H1 (cell line): Measurements from ENCODE around the gene SLX9. TPM values are rescaled to one million over a fixed set of nuclear protein-coding genes. Genes with fewer than 3 reads are reported as not detected.

Source experiments
- CTCF ChIA-PET: fragments of 300-600 bp; sonication (Branson Sonifier 250); formaldehyde crosslinking; loops from one replicate; lab custom pipeline; 2021; ENCODE audit not compliant: partially characterized antibody; lab: Charles Lee
- POLR2A ChIA-PET: fragments of 300-600 bp; sonication (Branson Sonifier 250); formaldehyde crosslinking; loops from one replicate; lab custom pipeline; 2021; ENCODE audit warnings: inconsistent platforms; ENCODE audit not compliant: partially characterized antibody; lab: Charles Lee
- DNase-seq, 2 experiments: peaks; one replicate each; pipeline versions ENCODE4 v3.0.0 to v3.0.0-alpha.2; 2010 to 2022; ENCODE audit warnings: low spot score in 2 of 2, low read depth in 1 of 2, mixed read lengths in 1 of 2
- FAIRE-seq: peaks from 2 replicates; lab custom pipeline; 2011; peaks lifted over from hg19 to GRCh38; lab: Jason Lieb, UNC
- H2AFZ ChIP-seq: 2 replicates; pipeline ENCODE4 v1.8.1; 2012; ENCODE audit warnings: low read length, inconsistent platforms
- H2AK5ac ChIP-seq: 2 replicates; pipeline ENCODE4 v1.6.1; 2013; ENCODE audit warnings: low read depth, low read length
- H2BK120ac ChIP-seq: replicated peaks from 2 replicates; pipeline ENCODE3; 2013; ENCODE audit warnings: low read depth, low read length, inconsistent platforms
- H2BK12ac ChIP-seq: 2 replicates; pipeline ENCODE4 v1.6.1; 2013; ENCODE audit warnings: low read depth, low read length
- H2BK15ac ChIP-seq: 2 replicates; pipeline ENCODE4 v1.6.1; 2013; ENCODE audit warnings: low read length
- H2BK20ac ChIP-seq: 2 replicates; pipeline ENCODE4 v1.6.1; 2013; ENCODE audit warnings: low read length
- H2BK5ac ChIP-seq: 2 replicates; pipeline ENCODE4 v1.6.1; 2013; ENCODE audit warnings: low read depth, low read length
- H3K14ac ChIP-seq: 2 replicates; pipeline ENCODE4 v1.6.1; 2013; ENCODE audit warnings: inconsistent platforms; ENCODE audit not compliant: insufficient read length
- H3K18ac ChIP-seq: 2 replicates; pipeline ENCODE4 v1.6.1; 2013; ENCODE audit warnings: low read length; ENCODE audit errors: extremely low read depth
- H3K23ac ChIP-seq: 2 replicates; pipeline ENCODE4 v1.6.1; 2013; ENCODE audit warnings: inconsistent platforms; ENCODE audit not compliant: insufficient read length
- H3K23me2 ChIP-seq: 2 replicates; pipeline ENCODE4 v1.6.1; 2013; ENCODE audit warnings: low read depth, low read length
- H3K27ac ChIP-seq: 2 replicates; pipeline ENCODE4 v1.6.1; 2011; ENCODE audit warnings: low read depth, low read length, inconsistent platforms
- H3K27me3 ChIP-seq, 4 experiments: replicated peaks in 1 of 4; 1 replicate in 1 of 4; 2 replicates in 3 of 4; pipeline versions ENCODE4 v1.6.1 to v1.8.1; 2011 to 2013; ENCODE audit warnings: low read length in 3 of 4, mild to moderate bottlenecking in 3 of 4, inconsistent platforms in 2 of 4, mixed read lengths in 2 of 4, moderate library complexity in 1 of 4; ENCODE audit not compliant: control insufficient read depth in 3 of 4, insufficient read depth in 3 of 4; ENCODE audit errors: extremely low read depth in 1 of 4
- H3K36me3 ChIP-seq, 4 experiments: 2 replicates each; pipeline versions ENCODE4 v1.6.1 to v1.8.1; 2011 to 2013; ENCODE audit warnings: mild to moderate bottlenecking in 4 of 4, low read length in 3 of 4, moderate library complexity in 2 of 4, control low read depth in 1 of 4, inconsistent platforms in 1 of 4; ENCODE audit not compliant: insufficient read depth in 4 of 4, control insufficient read depth in 2 of 4
- H3K4ac ChIP-seq: replicated peaks from 2 replicates; pipeline ENCODE3; 2013; ENCODE audit warnings: low read length, low read depth, mixed read lengths, inconsistent platforms; ENCODE audit not compliant: insufficient read length
- H3K4me1 ChIP-seq, 4 experiments: replicated peaks in 1 of 4; 1 replicate in 1 of 4; 2 replicates in 3 of 4; pipeline versions ENCODE4 v1.6.1 to v1.8.1; 2011 to 2013; ENCODE audit warnings: low read length in 3 of 4, inconsistent platforms in 2 of 4, mixed read lengths in 1 of 4; ENCODE audit not compliant: insufficient read depth in 4 of 4, control insufficient read depth in 3 of 4
- H3K4me2 ChIP-seq, 2 experiments: 2 replicates each; pipeline versions ENCODE4 v1.6.1 to v1.8.1; 2011 to 2013; ENCODE audit warnings: low read depth in 2 of 2, low read length in 2 of 2, control low read depth in 1 of 2, inconsistent platforms in 1 of 2, mild to moderate bottlenecking in 1 of 2; ENCODE audit not compliant: insufficient read depth in 1 of 2
- H3K4me3 ChIP-seq, 4 experiments: fragments of 200-600, 300-600 bp in 1 of 4; sonication (generic), shearing (Covaris generic), sonication (Bioruptor Twin) in 1 of 4; 2 replicates each; pipeline versions ENCODE4 v1.5.1 to v1.8.1; 2011 to 2016; ENCODE audit warnings: low read length in 4 of 4, low read depth in 3 of 4, control low read depth in 2 of 4, inconsistent platforms in 2 of 4, mild to moderate bottlenecking in 2 of 4, mixed read lengths in 1 of 4, moderate library complexity in 1 of 4; ENCODE audit not compliant: insufficient read depth in 2 of 4; ENCODE audit errors: extremely low read depth in 1 of 4
- H3K56ac ChIP-seq: replicated peaks from 2 replicates; pipeline ENCODE3; 2013; ENCODE audit warnings: low read depth, mild to moderate bottlenecking, mixed read lengths, low read length, inconsistent platforms; ENCODE audit not compliant: insufficient read length
- H3K79me1 ChIP-seq: 2 replicates; pipeline ENCODE4 v1.6.1; 2013; ENCODE audit warnings: low read depth, low read length, control low read depth
- H3K79me2 ChIP-seq, 2 experiments: 2 replicates each; pipeline versions ENCODE4 v1.6.1 to v1.8.1; 2012 to 2013; ENCODE audit warnings: low read length in 2 of 2, mild to moderate bottlenecking in 2 of 2, inconsistent platforms in 1 of 2; ENCODE audit not compliant: insufficient read depth in 2 of 2, control insufficient read depth in 1 of 2
- H3K9ac ChIP-seq, 4 experiments: replicated peaks in 1 of 4; 1 replicate in 1 of 4; 2 replicates in 3 of 4; pipeline versions ENCODE4 v1.6.1 to v1.8.1; 2011 to 2013; ENCODE audit warnings: low read depth in 3 of 4, low read length in 3 of 4, control low read depth in 2 of 4, mild to moderate bottlenecking in 2 of 4, moderate library complexity in 2 of 4, inconsistent platforms in 1 of 4; ENCODE audit errors: extremely low read depth in 1 of 4
- H3K9me3 ChIP-seq, 2 experiments: 2 replicates each; pipeline versions ENCODE4 v1.6.1 to v1.8.1; 2012 to 2013; ENCODE audit warnings: mild to moderate bottlenecking in 2 of 2, moderate library complexity in 2 of 2, control low read depth in 1 of 2, inconsistent platforms in 1 of 2, low read depth in 1 of 2, low read length in 1 of 2, mixed read lengths in 1 of 2; ENCODE audit not compliant: insufficient read depth in 2 of 2
- H4K20me1 ChIP-seq, 2 experiments: replicated peaks in 1 of 2; 2 replicates each; pipeline versions ENCODE3 to v1.8.1; 2011 to 2013; ENCODE audit warnings: inconsistent platforms in 2 of 2, low read length in 2 of 2, mild to moderate bottlenecking in 1 of 2; ENCODE audit not compliant: insufficient read depth in 2 of 2, control insufficient read depth in 1 of 2
- H4K5ac ChIP-seq: 2 replicates; pipeline ENCODE4 v1.6.1; 2013; ENCODE audit warnings: low read length, low read depth, mixed read lengths, inconsistent platforms; ENCODE audit not compliant: insufficient read length
- H4K8ac ChIP-seq: 2 replicates; pipeline ENCODE4 v1.8.0; 2013; ENCODE audit warnings: mild to moderate bottlenecking, moderate library complexity, low read length, inconsistent platforms; ENCODE audit not compliant: insufficient read depth; ENCODE audit errors: extremely low read depth
- H4K91ac ChIP-seq: replicated peaks from 2 replicates; pipeline ENCODE3; 2013; ENCODE audit warnings: low read length, mixed read lengths, inconsistent platforms; ENCODE audit not compliant: insufficient read length
- BACH1 ChIP-seq: IDR thresholded peaks from 2 replicates; pipeline ENCODE4 v1.6.1; 2012; ENCODE audit warnings: low read length, improper control_type of control experiment
- GABPA ChIP-seq: IDR thresholded peaks from 2 replicates; pipeline ENCODE4 v1.6.1; 2011; ENCODE audit warnings: mild to moderate bottlenecking, low read length, moderate library complexity, borderline replicate concordance; ENCODE audit not compliant: insufficient read depth
- JUND ChIP-seq: IDR thresholded peaks from 2 replicates; pipeline ENCODE4 v1.6.1; 2011; ENCODE audit warnings: mild to moderate bottlenecking, improper control_type of control experiment, low read length
- KDM5A ChIP-seq: fragments of 200-600 bp; IDR thresholded peaks from 2 replicates; pipeline ENCODE4 v1.7.1; 2012; ENCODE audit warnings: mild to moderate bottlenecking, low read length, inconsistent platforms, mixed read lengths
- PHF8 ChIP-seq: fragments of 200-600 bp; sonication (generic); conservative IDR thresholded peaks from 2 replicates; pipeline ENCODE4 v1.7.1; 2012; ENCODE audit warnings: low read depth, mild to moderate bottlenecking, inconsistent platforms, low read length, moderate library complexity
- RFX5 ChIP-seq: IDR thresholded peaks from 2 replicates; pipeline ENCODE4 v1.6.1; 2011; ENCODE audit warnings: low read depth, low read length, improper control_type of control experiment, borderline replicate concordance
- SAP30 ChIP-seq: fragments of 300-600 bp; sonication (generic); IDR thresholded peaks from 2 replicates; pipeline ENCODE4 v1.7.1; 2012; ENCODE audit warnings: low read length, moderate library complexity, mild to moderate bottlenecking, inconsistent platforms; ENCODE audit not compliant: insufficient read depth, insufficient replicate concordance
- SP2 ChIP-seq: IDR thresholded peaks from 2 replicates; pipeline ENCODE4 v1.6.1; 2012; ENCODE audit warnings: mild to moderate bottlenecking, low read length, inconsistent platforms
- SP4 ChIP-seq: IDR thresholded peaks from 2 replicates; pipeline ENCODE4 v1.6.1; 2012; ENCODE audit warnings: low read length, inconsistent platforms
- SUZ12 ChIP-seq: fragments of 200-600 bp; sonication (generic); IDR thresholded peaks from 2 replicates; pipeline ENCODE4 v1.6.1; 2012; ENCODE audit warnings: mild to moderate bottlenecking, inconsistent platforms, low read length, moderate library complexity, mixed read lengths
- TCF12 ChIP-seq: IDR thresholded peaks from 2 replicates; pipeline ENCODE4 v1.6.1; 2011; ENCODE audit warnings: low read depth, mild to moderate bottlenecking, low read length
- WGBS, 2 experiments: shearing (Covaris generic) in 1 of 2; methylation state at CpG; one replicate each; pipeline versions ENCODE4 v1.1.6 to v1.1.7; 2013 to 2015; ENCODE audit warnings: low lambda C conversion rate in 2 of 2, mixed read lengths in 2 of 2, inconsistent platforms in 1 of 2, low coverage in 1 of 2, missing lambda C conversion rate in 1 of 2; ENCODE audit not compliant: insufficient replicate concordance in 2 of 2, insufficient coverage in 1 of 2, insufficient read length in 1 of 2; ENCODE audit errors: extremely low coverage in 1 of 2, missing lambda C conversion rate in 1 of 2; 5-methylcytosine and 5-hydroxymethylcytosine counted together
- polyA plus RNA-seq, 7 experiments: library from polyadenylated mRNA; depleted of rRNA in 3 of 7; stranded (reverse) in 5 of 7; unstranded in 2 of 7; fragments of >200 nt in 5 of 7; fragments of 200-250 nt in 2 of 7; gene quantifications; 1 replicate in 5 of 7; 2 replicates in 1 of 7; 4 replicates in 1 of 7; pipeline versions ENCODE4 v1.2.1 to v1.2.3, GENCODE V29; 2011 to 2013; ENCODE audit warnings: missing spikeins in 2 of 7, mixed read lengths in 2 of 7
- total RNA-seq: library from RNA; stranded (reverse); fragmentation: NEBNext Ultra II Directional; extraction: Animal tissue kit (Norgen Biotek cat#: 25700); gene quantifications from 2 replicates; pipeline ENCODE4 v1.2.1, GENCODE V29; 2021
- TF ChIP-seq, protein P1 (sequence below): IDR thresholded peaks from 2 replicates; pipeline ENCODE4 v1.6.1; 2011; ENCODE audit warnings: low read length, improper control_type of control experiment

The SLX9 gene
- total and polyA plus RNA-seq, 2 of the 8 experiments (the other 6 are each of a cell fraction or from before 2014, with no cell fraction given): 17.7 to 57.3 TPM

DNA sequence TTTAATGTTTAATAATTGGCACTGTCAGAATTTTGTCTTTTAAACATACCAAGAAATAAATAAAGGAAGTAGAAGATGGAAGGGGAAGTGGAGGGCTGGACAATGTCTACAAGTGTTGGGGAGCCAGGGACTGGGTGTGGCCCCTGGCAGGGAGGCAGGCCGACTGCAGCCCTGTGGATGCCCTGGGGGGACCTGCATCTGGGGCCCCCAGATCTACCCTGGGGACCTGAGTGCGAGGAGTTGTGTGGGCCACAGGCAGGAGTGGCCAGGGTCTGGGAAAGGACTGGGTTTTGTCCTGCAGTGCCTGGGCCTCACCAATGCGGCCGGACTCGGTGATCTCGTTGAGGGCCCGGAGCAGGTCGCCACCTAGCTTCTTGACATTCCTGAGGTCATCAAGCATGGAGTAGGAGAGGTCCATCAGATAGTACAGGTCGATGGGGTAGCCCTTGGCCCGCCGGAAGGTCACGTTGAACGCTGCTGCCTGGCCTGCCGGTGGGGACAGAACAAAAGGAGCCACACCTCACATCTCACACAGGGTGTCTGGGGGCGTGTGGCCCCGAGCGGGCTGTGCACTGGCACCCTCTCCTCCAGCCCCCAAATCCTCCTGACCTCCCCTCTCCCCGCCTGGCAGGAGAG, 36.7 kb upstream of the SLX9 start:
- Histone ChIP-seq H2BK120ac (no peak overlapping the region), H3K36me3 (no peaks in the 10 kb centered on the region; a peak in 1 of 8 replicates), H3K79me1 (no peaks in the 10 kb centered on the region), H4K91ac (no peak overlapping the region), H3K79me2 (no peaks in the 10 kb centered on the region), H3K56ac (no peak overlapping the region), H3K4ac (no peak overlapping the region), H2BK20ac (no peak overlapping the region), H3K18ac (no peak overlapping the region), H4K5ac (no peak overlapping the region), H3K9ac (no peak overlapping the region), H3K4me1 (peaks cover 0 to 9% (median under 1%) of the 10 kb centered on the region in 4 experiments; a peak in 3 of 7 replicates), H3K27me3 (peaks cover 0 to 2% (median under 1%) of the 10 kb centered on the region in 4 experiments; a peak in 1 of 7 replicates), H3K4me3 (no peak overlapping the region), H4K8ac (no peak overlapping the region; the same call in 1 of the 2 replicates), H3K23ac (no peak overlapping the region), H2BK5ac (no peak overlapping the region), H2AK5ac (no peak overlapping the region), H2BK12ac (no peak overlapping the region), H2BK15ac (no peak overlapping the region), H3K14ac (no peak overlapping the region), H4K20me1 (peaks cover 0 to 11% of the 10 kb centered on the region in 2 experiments), H2AFZ (no peak overlapping the region), H3K27ac (no peak overlapping the region), H3K4me2 (no peak overlapping the region), H3K9me3 (no peaks in the 10 kb centered on the region; a peak in 1 of 4 replicates), H3K23me2 (peaks cover 6% of the 10 kb centered on the region; the same call in 1 of the 2 replicates)
- no peak for DNase-seq
- no peak for FAIRE-seq
- ChIA-PET CTCF (no interaction called here), POLR2A (no interaction called here)
- WGBS, 2 experiments: 94% methylated on average over 18 of the region's 18 CpGs; no CpG with 5 or more reads in 1 of the 2 experiments
- TF ChIP-seq SUZ12 (no peak), PHF8 (no peak), SP4 (no peak), SAP30 (no peak), BACH1 (no peak), JUND (no peak), SP2 (no peak), GABPA (no peak), RFX5 (no peak), KDM5A (no peak), TCF12 (no peak)
- TF ChIP-seq, protein P1, sequence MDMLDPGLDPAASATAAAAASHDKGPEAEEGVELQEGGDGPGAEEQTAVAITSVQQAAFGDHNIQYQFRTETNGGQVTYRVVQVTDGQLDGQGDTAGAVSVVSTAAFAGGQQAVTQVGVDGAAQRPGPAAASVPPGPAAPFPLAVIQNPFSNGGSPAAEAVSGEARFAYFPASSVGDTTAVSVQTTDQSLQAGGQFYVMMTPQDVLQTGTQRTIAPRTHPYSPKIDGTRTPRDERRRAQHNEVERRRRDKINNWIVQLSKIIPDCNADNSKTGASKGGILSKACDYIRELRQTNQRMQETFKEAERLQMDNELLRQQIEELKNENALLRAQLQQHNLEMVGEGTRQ: no peak
